ENCODE measurements around the gene GRIK4. TPM values are rescaled to one million over a fixed set of nuclear protein-coding genes. Genes with fewer than 3 reads are reported as not detected.

Gene GRIK4
- total and polyA plus RNA-seq, 4 donors: 0.41 to 4.9 (median 1.7) TPM

GRCh38 chr11:120571476-120571875, 59.9 kb downstream of the GRIK4 start:
- Histone ChIP-seq H3K27ac (ENCODE audit: low read depth in 1 of 2, low read length in 1 of 2) (no peak overlapping the region), H3K9ac (ENCODE audit: insufficient read depth in 1 of 2, low read length in 2 of 2) (no peak overlapping the region), H3K4me3 (no peak overlapping the region), H3K36me3 (ENCODE audit: control insufficient read depth in 4 of 4, insufficient read depth in 4 of 4, low read length in 4 of 4) (no peaks in the 10 kb centered on the region), H3K27me3 (ENCODE audit: control insufficient read depth in 3 of 3, insufficient read depth in 3 of 3, low read length in 2 of 3) (peaks cover 0 to 3% (median 0%) of the 10 kb centered on the region in 3 donors), H3K9me3 (ENCODE audit: control insufficient read depth in 4 of 4, insufficient read depth in 3 of 4, low read length in 3 of 4) (no peaks in the 10 kb centered on the region), H3K4me1 (ENCODE audit: control insufficient read depth in 5 of 5, insufficient read depth in 5 of 5, low read length in 5 of 5) (peaks cover 0 to 7% (median 0%) of the 10 kb centered on the region in 5 donors)
- 67 to 79% methylated on average over 1 of the region's 1 CpG for WGBS, 2 donors
- DNase-seq (no peak), ATAC-seq (ENCODE audit: insufficient read depth, low FRiP score) (no peak)
- no peak for TF ChIP-seq CTCF (IDR thresholded peaks at IDR 0.05; ENCODE audit: control extremely low read depth, extremely low read depth)

GRCh38 chr11:120573756-120574354, 62.3 kb downstream of the GRIK4 start:
- no peak overlapping the region for H3K9ac ChIP-seq (ENCODE audit: insufficient read depth in 1 of 2, low read length in 2 of 2)
- H3K9me3 ChIP-seq (ENCODE audit: control insufficient read depth in 4 of 4, insufficient read depth in 3 of 4, low read length in 3 of 4): no peaks in the 10 kb centered on the region
- no peak overlapping the region for H3K27ac ChIP-seq (ENCODE audit: low read depth in 1 of 2, low read length in 1 of 2)
- peaks cover 0 to 10% (median 0%) of the 10 kb centered on the region in 3 donors for H3K27me3 ChIP-seq (ENCODE audit: control insufficient read depth in 3 of 3, insufficient read depth in 3 of 3, low read length in 2 of 3)
- WGBS, 2 donors: 90 to 91% methylated on average over 10 of the region's 10 CpGs
- DNase-seq (no peak), ATAC-seq (ENCODE audit: insufficient read depth, low FRiP score) (no peak)
- H3K4me3 ChIP-seq: no peak overlapping the region
- peaks cover 0 to 12% (median 0%) of the 10 kb centered on the region in 5 donors for H3K4me1 ChIP-seq (ENCODE audit: control insufficient read depth in 5 of 5, insufficient read depth in 5 of 5, low read length in 5 of 5)
- TF ChIP-seq CTCF (IDR thresholded peaks at IDR 0.05; ENCODE audit: control extremely low read depth, extremely low read depth): no peak
- no peaks in the 10 kb centered on the region for H3K36me3 ChIP-seq (ENCODE audit: control insufficient read depth in 4 of 4, insufficient read depth in 4 of 4, low read length in 4 of 4)

- no peaks in the 10 kb centered on the region for H3K9me3 ChIP-seq (ENCODE audit: control insufficient read depth in 4 of 4, insufficient read depth in 3 of 4, low read length in 3 of 4)
- H3K9ac ChIP-seq (ENCODE audit: insufficient read depth in 1 of 2, low read length in 2 of 2): no peak overlapping the region
- H3K27ac ChIP-seq (ENCODE audit: low read depth in 1 of 2, low read length in 1 of 2): no peak overlapping the region
- TF ChIP-seq CTCF (IDR thresholded peaks at IDR 0.05; ENCODE audit: control extremely low read depth, extremely low read depth): no peak
- H3K36me3 ChIP-seq (ENCODE audit: control insufficient read depth in 4 of 4, insufficient read depth in 4 of 4, low read length in 4 of 4): no peaks in the 10 kb centered on the region
- DNase-seq: no peak
- H3K27me3 ChIP-seq (ENCODE audit: control insufficient read depth in 3 of 3, insufficient read depth in 3 of 3, low read length in 2 of 3): peaks cover 0 to 7% (median 0%) of the 10 kb centered on the region in 3 donors
- no peak overlapping the region for H3K4me3 ChIP-seq
- WGBS, 2 donors: 83 to 86% methylated on average over 8 of the region's 8 CpGs
- H3K4me1 ChIP-seq (ENCODE audit: control insufficient read depth in 5 of 5, insufficient read depth in 5 of 5, low read length in 5 of 5): peaks cover 0 to 8% (median 0%) of the 10 kb centered on the region in 5 donors
- ATAC-seq (ENCODE audit: insufficient read depth, low FRiP score): no peak
Observed at GRCh38 chr11:120574876-120575275, 63.3 kb downstream of the GRIK4 start.

- Histone ChIP-seq H3K9me3 (ENCODE audit: control insufficient read depth in 4 of 4, insufficient read depth in 3 of 4, low read length in 3 of 4) (no peaks in the 10 kb centered on the region), H3K27me3 (ENCODE audit: control insufficient read depth in 3 of 3, insufficient read depth in 3 of 3, low read length in 2 of 3) (peaks cover 0 to 7% (median 0%) of the 10 kb centered on the region in 3 donors), H3K4me1 (ENCODE audit: control insufficient read depth in 5 of 5, insufficient read depth in 5 of 5, low read length in 5 of 5) (peaks cover 0 to 6% (median 0%) of the 10 kb centered on the region in 5 donors), H3K27ac (ENCODE audit: low read depth in 1 of 2, low read length in 1 of 2) (no peak overlapping the region), H3K4me3 (no peak overlapping the region), H3K36me3 (ENCODE audit: control insufficient read depth in 4 of 4, insufficient read depth in 4 of 4, low read length in 4 of 4) (no peaks in the 10 kb centered on the region), H3K9ac (ENCODE audit: insufficient read depth in 1 of 2, low read length in 2 of 2) (no peak overlapping the region)
- TF ChIP-seq CTCF (IDR thresholded peaks at IDR 0.05; ENCODE audit: control extremely low read depth, extremely low read depth): no peak
- ATAC-seq (ENCODE audit: insufficient read depth, low FRiP score): no peak
- WGBS, 2 donors: 79 to 84% methylated on average over 9 of the region's 9 CpGs
- DNase-seq: no peak
Observed at GRCh38 chr11:120575461-120575860, 63.9 kb downstream of the GRIK4 start.

Data from lung (tissue), 12 donors.